ENCODE results near the gene INSL3.

DNA sequence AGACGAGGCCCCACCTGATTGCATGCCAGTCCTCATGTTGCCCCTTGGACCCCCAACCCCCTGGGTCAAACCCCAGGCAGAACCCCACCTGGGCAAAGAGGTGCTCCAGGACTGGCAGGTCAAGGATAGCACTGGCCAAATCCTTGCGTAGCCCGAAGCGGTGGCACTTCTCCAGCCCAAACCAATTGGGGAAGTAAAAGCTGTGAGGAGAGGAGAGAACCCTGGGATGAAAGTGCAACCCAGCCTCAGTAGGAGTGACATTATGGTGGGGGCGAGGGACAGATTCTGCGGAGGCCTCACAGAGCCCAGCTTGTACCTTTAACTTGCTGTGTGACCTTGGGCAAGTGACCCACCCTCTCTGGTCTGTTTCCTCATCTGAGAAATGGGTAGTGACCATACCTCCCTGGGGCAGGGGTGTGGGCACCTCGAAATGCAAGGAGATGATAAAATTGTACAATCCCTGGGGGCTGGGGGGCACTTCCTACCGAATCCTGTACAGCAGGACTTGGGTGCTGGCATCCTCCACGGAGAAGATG, 22.0 kb upstream of the INSL3 start:
- TF ChIP-seq, protein P1, sequence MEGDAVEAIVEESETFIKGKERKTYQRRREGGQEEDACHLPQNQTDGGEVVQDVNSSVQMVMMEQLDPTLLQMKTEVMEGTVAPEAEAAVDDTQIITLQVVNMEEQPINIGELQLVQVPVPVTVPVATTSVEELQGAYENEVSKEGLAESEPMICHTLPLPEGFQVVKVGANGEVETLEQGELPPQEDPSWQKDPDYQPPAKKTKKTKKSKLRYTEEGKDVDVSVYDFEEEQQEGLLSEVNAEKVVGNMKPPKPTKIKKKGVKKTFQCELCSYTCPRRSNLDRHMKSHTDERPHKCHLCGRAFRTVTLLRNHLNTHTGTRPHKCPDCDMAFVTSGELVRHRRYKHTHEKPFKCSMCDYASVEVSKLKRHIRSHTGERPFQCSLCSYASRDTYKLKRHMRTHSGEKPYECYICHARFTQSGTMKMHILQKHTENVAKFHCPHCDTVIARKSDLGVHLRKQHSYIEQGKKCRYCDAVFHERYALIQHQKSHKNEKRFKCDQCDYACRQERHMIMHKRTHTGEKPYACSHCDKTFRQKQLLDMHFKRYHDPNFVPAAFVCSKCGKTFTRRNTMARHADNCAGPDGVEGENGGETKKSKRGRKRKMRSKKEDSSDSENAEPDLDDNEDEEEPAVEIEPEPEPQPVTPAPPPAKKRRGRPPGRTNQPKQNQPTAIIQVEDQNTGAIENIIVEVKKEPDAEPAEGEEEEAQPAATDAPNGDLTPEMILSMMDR (IDR thresholded peaks at IDR 0.05 in 4 of 5, conservative IDR thresholded peaks at IDR 0.05 in 1 of 5) = no peak
- TF ChIP-seq POLR2A (IDR thresholded peaks at IDR 0.05) = no peak
